DOHH2 (cell line): ENCODE results near the gene TMEM98.

Experiments
- CTCF ChIP-seq: fragments of 200-600 bp; sonication (generic); IDR thresholded peaks from one replicate; pipeline ENCODE4 v1.5.1; 2014; ENCODE audit warnings: antibody characterized with exemption, mild to moderate bottlenecking, low read depth, low read length; ENCODE audit not compliant: poor library complexity, severe bottlenecking
- EZH2phosphoT487 ChIP-seq: fragments of 200-600 bp; sonication (generic); IDR thresholded peaks from 2 replicates; pipeline ENCODE4 v1.6.1; 2017; ENCODE audit warnings: borderline replicate concordance, mild to moderate bottlenecking, antibody characterized with exemption, low read length, moderate library complexity, mixed read lengths

- TF ChIP-seq CTCF (no peak), EZH2phosphoT487 (no peak)
Measured at GRCh38 chr17:32896647-32897258, 31.2 kb upstream of the TMEM98 start.
